ENCODE results near the gene RHNO1.
A peak's percentile ranks its signal among the peaks of the same experiment; 100 is the strongest.

Gene RHNO1

DNA sequence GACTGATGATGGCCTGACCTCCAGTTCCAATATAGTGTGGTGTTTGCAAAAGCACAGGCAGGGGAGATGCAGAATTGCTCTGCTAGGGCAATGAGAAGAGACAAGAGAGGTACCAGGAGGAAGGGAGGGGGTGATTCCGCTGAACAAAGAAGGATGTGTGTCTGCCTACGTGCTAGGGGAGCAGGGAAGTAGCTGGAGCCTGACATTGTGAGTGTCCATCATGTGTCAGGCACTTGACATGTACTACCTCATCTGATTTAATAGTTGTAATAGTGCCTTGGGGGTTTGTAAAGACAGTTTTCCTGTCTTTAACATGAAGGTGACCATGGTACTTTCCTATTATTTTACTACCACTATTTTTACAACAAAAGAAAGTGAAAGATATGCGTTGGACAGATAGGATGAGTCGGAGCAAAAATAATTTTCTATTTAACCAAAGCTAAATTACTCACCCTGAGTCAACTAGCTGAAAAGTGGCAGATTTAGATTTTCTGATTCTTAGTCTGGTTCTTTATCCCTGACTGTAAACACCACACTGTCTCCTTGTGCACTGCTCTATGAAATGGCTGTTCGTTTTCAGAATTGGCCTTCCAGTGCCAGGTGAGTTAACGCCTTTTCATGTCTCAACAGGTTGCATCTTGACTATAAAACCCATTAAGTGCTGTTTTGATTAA lies 48.4 kb downstream of the RHNO1 start:
- DNase-seq (ENCODE audit: low read depth) = no peak
- no peak overlapping the region for H3K4me3 ChIP-seq (replicated peaks; ENCODE audit: low read depth, low read length)
- TF ChIP-seq, protein P1, sequence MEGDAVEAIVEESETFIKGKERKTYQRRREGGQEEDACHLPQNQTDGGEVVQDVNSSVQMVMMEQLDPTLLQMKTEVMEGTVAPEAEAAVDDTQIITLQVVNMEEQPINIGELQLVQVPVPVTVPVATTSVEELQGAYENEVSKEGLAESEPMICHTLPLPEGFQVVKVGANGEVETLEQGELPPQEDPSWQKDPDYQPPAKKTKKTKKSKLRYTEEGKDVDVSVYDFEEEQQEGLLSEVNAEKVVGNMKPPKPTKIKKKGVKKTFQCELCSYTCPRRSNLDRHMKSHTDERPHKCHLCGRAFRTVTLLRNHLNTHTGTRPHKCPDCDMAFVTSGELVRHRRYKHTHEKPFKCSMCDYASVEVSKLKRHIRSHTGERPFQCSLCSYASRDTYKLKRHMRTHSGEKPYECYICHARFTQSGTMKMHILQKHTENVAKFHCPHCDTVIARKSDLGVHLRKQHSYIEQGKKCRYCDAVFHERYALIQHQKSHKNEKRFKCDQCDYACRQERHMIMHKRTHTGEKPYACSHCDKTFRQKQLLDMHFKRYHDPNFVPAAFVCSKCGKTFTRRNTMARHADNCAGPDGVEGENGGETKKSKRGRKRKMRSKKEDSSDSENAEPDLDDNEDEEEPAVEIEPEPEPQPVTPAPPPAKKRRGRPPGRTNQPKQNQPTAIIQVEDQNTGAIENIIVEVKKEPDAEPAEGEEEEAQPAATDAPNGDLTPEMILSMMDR (IDR thresholded peaks at IDR 0.05; ENCODE audit: low read length, missing control alignments) = no peak

DNA sequence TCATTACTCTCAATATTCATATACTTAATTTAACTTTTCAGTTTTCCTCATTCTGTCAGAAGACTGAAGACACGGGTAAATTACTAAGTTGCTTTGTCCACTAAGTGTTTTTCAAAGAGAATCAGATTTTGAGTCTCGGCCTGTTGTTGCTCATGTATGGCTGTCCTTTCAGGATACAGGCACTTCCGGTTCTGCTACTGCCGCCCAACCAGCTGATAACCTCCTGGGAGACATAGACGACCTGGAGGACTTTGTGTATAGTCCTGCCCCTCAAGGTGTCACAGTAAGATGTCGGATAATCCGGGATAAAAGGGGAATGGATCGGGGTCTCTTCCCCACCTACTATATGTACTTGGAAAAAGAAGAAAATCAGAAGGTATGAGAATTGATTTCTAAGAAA lies 53.8 kb downstream of the RHNO1 start:
- TF ChIP-seq, protein P1 (IDR thresholded peaks at IDR 0.05; ENCODE audit: low read length, missing control alignments) = no peak
- no peak for DNase-seq (ENCODE audit: low read depth)
- H3K4me3 ChIP-seq (replicated peaks; ENCODE audit: low read depth, low read length) = no peak overlapping the region

DNA sequence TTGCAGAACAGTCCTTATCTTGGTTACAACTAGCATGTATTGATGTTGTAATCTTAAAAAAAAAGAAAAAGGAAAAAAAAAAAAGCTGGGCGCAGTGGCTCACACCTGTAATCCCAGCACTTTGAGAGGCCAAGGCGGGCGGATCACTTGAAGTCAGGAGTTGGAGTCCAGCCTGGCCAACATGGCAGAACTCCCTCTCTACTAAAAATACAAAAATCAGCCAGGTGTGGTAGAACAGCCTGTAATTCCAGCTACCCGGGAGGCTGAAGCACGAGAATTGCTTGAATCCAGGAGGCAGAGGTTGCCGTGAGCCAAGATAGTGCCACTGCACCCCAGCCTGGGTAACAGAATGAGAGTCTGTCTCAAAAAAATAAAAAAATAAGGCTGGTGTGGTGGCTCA lies 56.6 kb downstream of the RHNO1 start:
- TF ChIP-seq, protein P1 (IDR thresholded peaks at IDR 0.05; ENCODE audit: low read length, missing control alignments) = no peak
- DNase-seq (ENCODE audit: low read depth) = no peak
- no peak overlapping the region for H3K4me3 ChIP-seq (replicated peaks; ENCODE audit: low read depth, low read length)

DNA sequence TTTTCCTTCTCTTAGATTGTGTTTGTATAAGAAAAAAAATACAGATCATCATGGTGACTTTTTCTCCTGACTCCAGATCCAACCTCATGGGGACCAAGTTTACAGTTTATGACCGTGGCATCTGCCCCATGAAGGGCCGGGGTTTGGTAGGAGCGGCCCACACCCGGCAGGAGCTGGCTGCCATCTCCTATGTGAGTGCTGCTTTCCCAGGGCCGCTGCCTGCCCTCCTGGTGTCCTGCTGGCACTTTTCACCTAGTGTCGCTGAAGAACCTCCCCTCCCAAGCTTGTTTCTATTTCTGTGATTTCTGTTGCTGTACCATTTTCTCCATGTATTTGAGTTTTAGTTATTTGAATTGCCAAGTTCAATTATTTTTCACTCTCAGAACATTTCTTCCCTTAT lies 57.3 kb downstream of the RHNO1 start:
- DNase-seq (ENCODE audit: low read depth) = no peak
- TF ChIP-seq, protein P1 (IDR thresholded peaks at IDR 0.05; ENCODE audit: low read length, missing control alignments) = no peak
- no peak overlapping the region for H3K4me3 ChIP-seq (replicated peaks; ENCODE audit: low read depth, low read length)

DNA sequence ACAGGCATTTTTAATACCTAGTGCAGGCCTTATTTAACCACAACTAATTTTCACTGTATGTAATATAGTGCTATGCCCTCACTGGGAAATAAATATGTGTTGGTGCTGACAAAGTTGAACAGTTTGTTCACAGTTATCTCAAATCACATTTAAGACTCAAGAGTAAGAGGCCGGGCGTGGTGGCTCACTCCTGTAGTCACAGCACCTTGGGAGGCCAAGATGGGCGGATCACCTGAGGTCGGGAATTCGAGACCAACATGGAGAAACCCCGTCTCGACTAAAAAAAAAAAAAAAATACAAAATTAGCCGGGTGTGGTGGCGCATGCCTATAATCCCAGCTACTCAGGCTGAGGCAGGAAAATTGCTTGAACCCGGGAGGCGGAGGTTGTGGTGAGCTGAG lies 59.3 kb downstream of the RHNO1 start:
- no peak for DNase-seq (ENCODE audit: low read depth)
- TF ChIP-seq, protein P1 (IDR thresholded peaks at IDR 0.05; ENCODE audit: low read length, missing control alignments) = no peak
- no peak overlapping the region for H3K4me3 ChIP-seq (replicated peaks; ENCODE audit: low read depth, low read length)

DNA sequence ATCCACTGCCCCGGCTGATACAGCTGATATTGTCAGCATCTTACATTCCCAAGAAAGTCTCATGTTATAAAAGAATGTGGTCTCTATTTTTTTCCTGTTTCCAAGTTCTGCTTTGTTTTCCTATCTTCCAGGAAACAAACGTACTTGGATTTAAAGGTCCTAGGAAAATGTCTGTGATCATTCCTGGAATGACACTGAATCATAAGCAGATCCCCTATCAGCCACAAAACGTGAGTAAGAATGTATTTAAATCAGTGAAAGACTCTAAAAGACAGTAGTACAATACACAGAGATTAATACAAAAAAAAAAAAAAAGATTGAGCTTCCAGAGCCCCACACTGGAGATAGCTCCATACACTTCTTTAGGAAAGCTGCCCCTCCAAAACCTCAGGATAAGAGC lies 60.5 kb downstream of the RHNO1 start:
- no peak overlapping the region for H3K4me3 ChIP-seq (replicated peaks; ENCODE audit: low read depth, low read length)
- peak; percentile 17 for DNase-seq (ENCODE audit: low read depth)
- TF ChIP-seq, protein P1 (IDR thresholded peaks at IDR 0.05; ENCODE audit: low read length, missing control alignments) = no peak
